PC-9 (cell line): ENCODE measurements around the gene LSM7.

Source experiments
- EZH2 ChIP-seq: fragments of 200-600 bp; sonication (generic); IDR thresholded peaks from 2 replicates; pipeline ENCODE4 v1.8.0; 2017; ENCODE audit warnings: antibody characterized with exemption, low read depth
- TF ChIP-seq, protein P1 (sequence below): fragments of 200-600 bp; sonication (generic); conservative IDR thresholded peaks from 2 replicates; pipeline ENCODE4 v1.6.1; 2017; ENCODE audit warnings: mixed run types, antibody characterized with exemption, mild to moderate bottlenecking, moderate library complexity

DNA sequence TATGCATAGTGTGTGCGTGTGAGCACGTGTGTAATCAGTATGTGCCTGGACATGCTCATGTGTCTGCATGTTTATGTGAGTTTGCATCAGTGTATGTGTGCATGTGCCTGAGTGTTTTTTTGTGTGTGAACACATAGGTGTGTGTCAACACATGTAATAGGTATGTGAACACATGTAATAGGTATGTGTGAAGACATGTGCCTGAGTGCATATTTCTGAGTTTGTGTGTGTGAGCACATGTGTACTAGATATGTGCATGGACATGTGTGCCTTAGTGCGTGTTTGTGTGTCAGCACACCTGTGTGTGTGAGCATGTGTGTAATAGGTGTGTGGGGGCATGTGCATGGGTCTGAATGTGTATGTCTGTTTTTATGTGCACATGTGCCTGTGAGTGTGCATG is 7.5 kb upstream of the LSM7 start:
- TF ChIP-seq, protein P1, sequence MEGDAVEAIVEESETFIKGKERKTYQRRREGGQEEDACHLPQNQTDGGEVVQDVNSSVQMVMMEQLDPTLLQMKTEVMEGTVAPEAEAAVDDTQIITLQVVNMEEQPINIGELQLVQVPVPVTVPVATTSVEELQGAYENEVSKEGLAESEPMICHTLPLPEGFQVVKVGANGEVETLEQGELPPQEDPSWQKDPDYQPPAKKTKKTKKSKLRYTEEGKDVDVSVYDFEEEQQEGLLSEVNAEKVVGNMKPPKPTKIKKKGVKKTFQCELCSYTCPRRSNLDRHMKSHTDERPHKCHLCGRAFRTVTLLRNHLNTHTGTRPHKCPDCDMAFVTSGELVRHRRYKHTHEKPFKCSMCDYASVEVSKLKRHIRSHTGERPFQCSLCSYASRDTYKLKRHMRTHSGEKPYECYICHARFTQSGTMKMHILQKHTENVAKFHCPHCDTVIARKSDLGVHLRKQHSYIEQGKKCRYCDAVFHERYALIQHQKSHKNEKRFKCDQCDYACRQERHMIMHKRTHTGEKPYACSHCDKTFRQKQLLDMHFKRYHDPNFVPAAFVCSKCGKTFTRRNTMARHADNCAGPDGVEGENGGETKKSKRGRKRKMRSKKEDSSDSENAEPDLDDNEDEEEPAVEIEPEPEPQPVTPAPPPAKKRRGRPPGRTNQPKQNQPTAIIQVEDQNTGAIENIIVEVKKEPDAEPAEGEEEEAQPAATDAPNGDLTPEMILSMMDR, result no peak
- no peak for TF ChIP-seq EZH2
